C4-2B (cell line): ENCODE results near the gene GTF2A1L.

Experiments
- CTCF ChIP-seq: fragments of 450-650 bp; conservative IDR thresholded peaks from 2 replicates; pipeline ENCODE4 v1.5.1; 2017; ENCODE audit warnings: mild to moderate bottlenecking
- ZFX ChIP-seq: fragments of 450-650 bp; IDR thresholded peaks from 2 replicates; pipeline ENCODE4 v1.6.1; 2017

- TF ChIP-seq CTCF (peak; percentile 33), ZFX (no peak)
Measured at GRCh38 chr2:48601349-48601748, 16.3 kb upstream of the GTF2A1L start.
